ENCODE measurements around the gene KSR1.
A peak's percentile ranks its signal among the peaks of the same experiment; 100 is the strongest.

The KSR1 gene

GRCh38 chr17:27520491-27521185, 64.4 kb downstream of the KSR1 start:
- DNase-seq = no peak

GRCh38 chr17:27521281-27522027, 65.2 kb downstream of the KSR1 start:
- DNase-seq = no peak

- DNase-seq = no peak
These were observed 65.9 kb downstream of the KSR1 start for GRCh38 chr17:27522028-27522635.

- DNase-seq = no peak
These were observed 67.5 kb downstream of the KSR1 start for GRCh38 chr17:27523712-27524111.

- no peak for DNase-seq
These were observed 68.3 kb downstream of the KSR1 start for GRCh38 chr17:27524594-27524993.

- DNase-seq = no peak
These were observed 69.1 kb downstream of the KSR1 start for GRCh38 chr17:27525316-27525715.

- DNase-seq = no peak
These were observed 69.8 kb downstream of the KSR1 start for GRCh38 chr17:27525836-27526603.

- DNase-seq = peak; percentile 59 to 67
These were observed 70.4 kb downstream of the KSR1 start for GRCh38 chr17:27526604-27527002.

- DNase-seq = no peak
These were observed 73.1 kb downstream of the KSR1 start for GRCh38 chr17:27529230-27529796.

GRCh38 chr17:27530764-27531391, 74.6 kb downstream of the KSR1 start:
- DNase-seq = no peak

- no peak for DNase-seq
These were observed 75.3 kb downstream of the KSR1 start for GRCh38 chr17:27531469-27531961.

- no peak for DNase-seq
These were observed 76.3 kb downstream of the KSR1 start for GRCh38 chr17:27532269-27533263.

GRCh38 chr17:27533874-27534815, 77.9 kb downstream of the KSR1 start:
- DNase-seq = no peak

- no peak for DNase-seq
These were observed 79.1 kb downstream of the KSR1 start for GRCh38 chr17:27535178-27535928.

GRCh38 chr17:27535975-27536374, 79.7 kb downstream of the KSR1 start:
- no peak for DNase-seq

GRCh38 chr17:27536781-27537180, 80.5 kb downstream of the KSR1 start:
- no peak for DNase-seq

- DNase-seq = no peak
These were observed 82.1 kb downstream of the KSR1 start for GRCh38 chr17:27538156-27538955.

GRCh38 chr17:27539152-27539551, 82.9 kb downstream of the KSR1 start:
- DNase-seq = no peak

All from activated CD4-positive, alpha-beta T cell treated with anti-CD3 and anti-CD28 coated beads, Interleukin-2, amount 50 U/mL, for 48 hours (primary cell).